ENCODE data around the gene TULP3. TPM values are rescaled to one million over a fixed set of nuclear protein-coding genes. Genes with fewer than 3 reads are reported as not detected.
A peak's percentile ranks its signal among the peaks of the same experiment; 100 is the strongest.

The TULP3 gene
- total and polyA plus RNA-seq, 7 donors: 3.9 to 9.1 (median 7.1) TPM

GRCh38 chr12:2961705-2962104 is 71.0 kb downstream of the TULP3 start:
- H3K27ac ChIP-seq: peak overlapping the region; percentile 85
- no peaks in the 10 kb centered on the region for H3K27me3 ChIP-seq (ENCODE audit: insufficient read depth in 3 of 3, low read length in 2 of 3)
- WGBS, 3 donors: 43 to 47% (median 45%) methylated on average over 5 of the region's 5 CpGs
- ATAC-seq: no peak
- no peaks in the 10 kb centered on the region for H3K9me3 ChIP-seq
- no peak for DNase-seq
- peak overlapping the region; percentile 76 for H3K4me3 ChIP-seq
- TF ChIP-seq CTCF (IDR thresholded peaks at IDR 0.05): no peak
- peaks cover 0 to 11% of the 10 kb centered on the region in 2 donors for H3K36me3 ChIP-seq (ENCODE audit: insufficient read depth in 1 of 2, low read depth in 1 of 2)
- intact Hi-C loops (cut with DNase I): loop anchor here (2.0 to 5.0 kb wide), 2 partner anchors 36 to 37 kb away; no protein-coding TSS in a partner anchor
- peaks cover 35% of the 10 kb centered on the region for H3K4me1 ChIP-seq

GRCh38 chr12:2963154-2963759 is 72.6 kb downstream of the TULP3 start:
- peak overlapping the region; percentile 76 for H3K4me3 ChIP-seq

GRCh38 chr12:2963760-2964292 is 73.1 kb downstream of the TULP3 start:
- intact Hi-C loops (cut with DNase I): loop anchor here (1.0 to 5.0 kb wide), 3 partner anchors 11 to 35 kb away; no protein-coding TSS in a partner anchor
- Histone ChIP-seq H3K4me1 (peaks cover 33% of the 10 kb centered on the region), H3K9me3 (no peaks in the 10 kb centered on the region), H3K36me3 (ENCODE audit: insufficient read depth in 1 of 2, low read depth in 1 of 2) (peaks cover 0 to 19% of the 10 kb centered on the region in 2 donors), H3K27ac (peak overlapping the region; percentile 85), H3K27me3 (ENCODE audit: insufficient read depth in 3 of 3, low read length in 2 of 3) (no peaks in the 10 kb centered on the region), H3K4me3 (peak overlapping the region; percentile 76)
- peak; percentile 40 to 57 for DNase-seq
- peak; percentile 8 to 40 (median 17) for ATAC-seq
- 15 to 40% (median 24%) methylated on average over 10 to 15 of the region's 15 CpGs for WGBS, 3 donors
- no peak for TF ChIP-seq CTCF (IDR thresholded peaks at IDR 0.05)

More at GRCh38 chr12:2963154-2963759, 72.6 kb downstream of the TULP3 start:
- peaks cover 34% of the 10 kb centered on the region for H3K4me1 ChIP-seq
- DNase-seq: peak; percentile 47 to 80
- no peaks in the 10 kb centered on the region for H3K27me3 ChIP-seq (ENCODE audit: insufficient read depth in 3 of 3, low read length in 2 of 3)
- peak; percentile 63 to 72 (median 66) for ATAC-seq
- TF ChIP-seq CTCF (IDR thresholded peaks at IDR 0.05): no peak
- intact Hi-C loops (cut with DNase I): loop anchor here (2.0 to 5.0 kb wide), 2 partner anchors 34 to 36 kb away; no protein-coding TSS in a partner anchor
- WGBS, 3 donors: 12 to 17% (median 14%) methylated on average over 9 of the region's 9 CpGs
- H3K27ac ChIP-seq: peak overlapping the region; percentile 85
- H3K36me3 ChIP-seq (ENCODE audit: insufficient read depth in 1 of 2, low read depth in 1 of 2): peaks cover 0 to 15% of the 10 kb centered on the region in 2 donors
- H3K9me3 ChIP-seq: no peaks in the 10 kb centered on the region

GRCh38 chr12:2967651-2968050 is 77.0 kb downstream of the TULP3 start:
- intact Hi-C loops (cut with DNase I): loop anchor here in 1 of 2 donors (5.0 kb wide), 1 partner anchor 65 kb away; no protein-coding TSS in a partner anchor
- Histone ChIP-seq H3K4me1 (peaks cover 45% of the 10 kb centered on the region), H3K27me3 (ENCODE audit: insufficient read depth in 3 of 3, low read length in 2 of 3) (no peaks in the 10 kb centered on the region), H3K27ac (no peak overlapping the region), H3K9me3 (no peaks in the 10 kb centered on the region), H3K4me3 (no peak overlapping the region), H3K36me3 (ENCODE audit: insufficient read depth in 1 of 2, low read depth in 1 of 2) (peaks cover 0 to 38% of the 10 kb centered on the region in 2 donors)
- TF ChIP-seq CTCF (IDR thresholded peaks at IDR 0.05): no peak
- 87 to 95% (median 89%) methylated on average over 2 of the region's 2 CpGs for WGBS, 3 donors
- DNase-seq (no peak), ATAC-seq (no peak)
